B cell (primary cell): ENCODE results near the gene FRMPD4. TPM values are rescaled to one million over a fixed set of nuclear protein-coding genes. Genes with fewer than 3 reads are reported as not detected.

Experiments used
- ATAC-seq: fragments of 200-7000 bp; cut with Tn5 transposase; one replicate; pipeline ENCODE4 v1.10.0; 2021; ENCODE audit warnings: low read depth, mild to moderate bottlenecking, moderate number of reproducible peaks, moderate library complexity
- CTCF ChIA-PET: fragments of 350-600 bp; sonication (Branson Sonifier 250); formaldehyde crosslinking; loops from one replicate; lab custom pipeline; 2021; ENCODE audit warnings: antibody characterized with exemption, inconsistent platforms; lab: Charles Lee
- POLR2A ChIA-PET: fragments of 350-600 bp; sonication (Branson Sonifier 250); formaldehyde crosslinking; loops from one replicate; lab custom pipeline; 2021; ENCODE audit warnings: antibody characterized with exemption; lab: Charles Lee
- DNase-seq: peaks from one replicate; pipeline ENCODE4 v3.0.0; 2013
- H2AFZ ChIP-seq: 2 replicates; pipeline ENCODE4 v1.6.1; 2012; ENCODE audit warnings: mild to moderate bottlenecking, low read depth, low read length; ENCODE audit not compliant: insufficient read depth, poor library complexity, severe bottlenecking
- H3K27ac ChIP-seq, 2 donors: 1 replicate in 1 of 2; 2 replicates in 1 of 2; pipeline ENCODE4 v1.5.1; 2012 to 2013; ENCODE audit warnings: low read length in 2 of 2, mild to moderate bottlenecking in 2 of 2, moderate library complexity in 1 of 2
- H3K27me3 ChIP-seq, 4 experiments: fragments of 200-600 bp in 1 of 4; sonication (generic) in 1 of 4; replicated peaks in 1 of 4; 1 replicate in 2 of 4; 2 replicates in 2 of 4; pipeline versions ENCODE4 v1.6.1 to v1.7.0; 2013 to 2016; ENCODE audit warnings: low read length in 3 of 4, mild to moderate bottlenecking in 2 of 4, mixed read lengths in 1 of 4, moderate library complexity in 1 of 4; ENCODE audit not compliant: insufficient read depth in 4 of 4, control insufficient read depth in 3 of 4; ENCODE audit errors: control extremely low read depth in 1 of 4
- H3K36me3 ChIP-seq, 2 experiments: replicated peaks in 1 of 2; 1 replicate in 1 of 2; 2 replicates in 1 of 2; pipeline versions ENCODE4 v1.6.1 to v1.7.1; 2013; ENCODE audit warnings: low read length in 1 of 2; ENCODE audit not compliant: insufficient read depth in 2 of 2, control insufficient read depth in 1 of 2; ENCODE audit errors: control extremely low read depth in 1 of 2, extremely low read depth in 1 of 2
- H3K4me1 ChIP-seq, 2 donors: fragments of 200-600 bp in 1 of 2; sonication (generic) in 1 of 2; 1 replicate in 1 of 2; 2 replicates in 1 of 2; pipeline versions ENCODE4 v1.5.1 to v1.6.1; 2013 to 2017; ENCODE audit warnings: low read length in 2 of 2; ENCODE audit not compliant: control insufficient read depth in 2 of 2, insufficient read depth in 2 of 2
- H3K4me2 ChIP-seq: replicated peaks from 2 replicates; pipeline ENCODE3; 2012; ENCODE audit warnings: mild to moderate bottlenecking, low read depth, low read length; ENCODE audit not compliant: poor library complexity, severe bottlenecking
- H3K4me3 ChIP-seq, 5 experiments: fragments of 200-600 bp in 1 of 5; sonication (generic) in 1 of 5; 1 replicate in 3 of 5; 2 replicates in 2 of 5; pipeline versions ENCODE4 v1.5.1 to v1.7.0; 2011 to 2016; ENCODE audit warnings: low read length in 4 of 5, mild to moderate bottlenecking in 4 of 5, low read depth in 2 of 5, control low read depth in 1 of 5, moderate library complexity in 1 of 5; ENCODE audit not compliant: insufficient read depth in 1 of 5; ENCODE audit errors: control extremely low read depth in 1 of 5, extremely low read depth in 1 of 5
- H3K79me2 ChIP-seq: fragments of 200-600 bp; sonication (generic); one replicate; pipeline ENCODE4 v1.6.0; 2016; ENCODE audit warnings: low read length; ENCODE audit not compliant: control insufficient read depth, insufficient read depth
- H3K9ac ChIP-seq: fragments of 200-600 bp; sonication (generic); 2 replicates; pipeline ENCODE4 v1.6.1; 2017; ENCODE audit warnings: mild to moderate bottlenecking, low read length, moderate library complexity
- H3K9me3 ChIP-seq, 3 donors: one replicate each; pipeline versions ENCODE4 v1.6.1 to v1.7.1; 2013; ENCODE audit warnings: low read length in 2 of 3; ENCODE audit not compliant: control insufficient read depth in 2 of 3, insufficient read depth in 1 of 3; ENCODE audit errors: control extremely low read depth in 1 of 3
- H4K20me1 ChIP-seq: 2 replicates; pipeline ENCODE4 v1.6.0; 2012; ENCODE audit warnings: mild to moderate bottlenecking, low read length; ENCODE audit not compliant: insufficient read depth, control insufficient read depth, poor library complexity, severe bottlenecking
- H3K27ac Mint-ChIP-seq: one replicate; pipeline ENCODE4 v1.8.0; 2021; ENCODE audit warnings: mixed read lengths
- H3K27me3 Mint-ChIP-seq: one replicate; pipeline ENCODE4 v1.8.0; 2021; ENCODE audit warnings: mixed read lengths
- H3K4me1 Mint-ChIP-seq: one replicate; pipeline ENCODE4 v1.8.0; 2021; ENCODE audit warnings: mixed read lengths
- H3K4me3 Mint-ChIP-seq: one replicate; pipeline ENCODE4 v1.8.0; 2021; ENCODE audit warnings: mixed read lengths
- H3K9me3 Mint-ChIP-seq: one replicate; pipeline ENCODE4 v1.8.0; 2022; ENCODE audit warnings: mixed read lengths; ENCODE audit not compliant: insufficient read depth
- CTCF ChIP-seq: fragments of 200-600 bp; IDR thresholded peaks from one replicate; pipeline ENCODE4 v1.8.0; 2022; ENCODE audit warnings: antibody characterized with exemption, mild to moderate bottlenecking
- EZH2 ChIP-seq: IDR thresholded peaks from 2 replicates; pipeline ENCODE4 v1.6.1; 2012; ENCODE audit warnings: borderline replicate concordance, low read depth, mild to moderate bottlenecking, moderate library complexity, low read length; ENCODE audit not compliant: insufficient read depth, poor library complexity, severe bottlenecking
- WGBS: methylation state at CpG from one replicate; pipeline ENCODE4 v1.1.5; 2013; ENCODE audit warnings: missing lambda C conversion rate; ENCODE audit not compliant: insufficient coverage; 5-methylcytosine and 5-hydroxymethylcytosine counted together
- intact Hi-C: fragments of 100-400 bp; cut with micrococcal nuclease; formaldehyde crosslinking; loops from one replicate; pipeline ENCODE4 v1.10.0; 2022
- polyA plus RNA-seq: library from polyadenylated mRNA; depleted of rRNA; stranded (reverse); fragments of >200 nt; gene quantifications from 2 replicates; pipeline ENCODE4 v1.2.3, GENCODE V29; 2012
- total RNA-seq, 2 donors: library from RNA; stranded (reverse); fragments of 120-200 nt in 1 of 2; gene quantifications; 1 replicate in 1 of 2; 2 replicates in 1 of 2; pipeline versions ENCODE4 v1.2.3 to v1.2.4, GENCODE V29; 2013 to 2022

FRMPD4 gene
- total and polyA plus RNA-seq, 2 donors (not counting 1 experiment from before 2014, with no cell fraction given): not detected

DNA sequence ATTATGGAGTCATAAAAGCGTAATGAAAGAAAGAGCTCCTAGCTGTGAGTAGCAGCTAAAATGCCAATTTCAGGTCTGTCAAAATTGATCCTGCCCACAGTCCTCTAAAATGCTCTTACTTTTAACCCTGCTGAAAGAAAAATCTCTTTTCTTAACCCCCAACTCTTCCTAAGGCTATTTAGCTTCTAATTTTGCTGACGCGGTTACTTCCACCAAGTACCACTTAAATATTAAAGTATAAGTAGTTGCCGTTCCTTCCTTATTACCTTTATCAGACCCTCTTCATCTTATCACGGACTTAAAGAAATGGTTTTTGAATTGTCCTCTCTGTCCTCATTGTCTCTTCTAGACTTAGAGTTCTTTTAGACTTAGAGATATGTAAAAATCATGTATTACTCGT, 272.2 kb downstream of the FRMPD4 start:
- H3K4me3 ChIP-seq: no peak overlapping the region
- peaks cover 3% of the 10 kb centered on the region for H3K27me3 Mint-ChIP-seq
- WGBS: 100% methylated on average over 1 of the region's 6 CpGs
- H2AFZ ChIP-seq: no peak overlapping the region
- H3K9me3 ChIP-seq: no peaks in the 10 kb centered on the region
- H3K4me2 ChIP-seq: no peak overlapping the region
- no peak overlapping the region for H3K27ac ChIP-seq
- no peak overlapping the region for H3K27ac Mint-ChIP-seq
- H3K79me2 ChIP-seq: no peaks in the 10 kb centered on the region
- no peaks in the 10 kb centered on the region for H3K36me3 ChIP-seq
- ChIA-PET POLR2A (no interaction called here), CTCF (no interaction called here)
- no peaks in the 10 kb centered on the region for H3K9me3 Mint-ChIP-seq
- no peak overlapping the region for H3K9ac ChIP-seq
- H4K20me1 ChIP-seq: no peaks in the 10 kb centered on the region
- intact Hi-C loops: no loop called here
- H3K27me3 ChIP-seq: no peaks in the 10 kb centered on the region
- ATAC-seq (no peak), DNase-seq (no peak)
- H3K4me3 Mint-ChIP-seq: no peak overlapping the region
- no peaks in the 10 kb centered on the region for H3K4me1 ChIP-seq
- no peaks in the 10 kb centered on the region for H3K4me1 Mint-ChIP-seq
- no peak for TF ChIP-seq CTCF
- no peak for TF ChIP-seq EZH2

DNA sequence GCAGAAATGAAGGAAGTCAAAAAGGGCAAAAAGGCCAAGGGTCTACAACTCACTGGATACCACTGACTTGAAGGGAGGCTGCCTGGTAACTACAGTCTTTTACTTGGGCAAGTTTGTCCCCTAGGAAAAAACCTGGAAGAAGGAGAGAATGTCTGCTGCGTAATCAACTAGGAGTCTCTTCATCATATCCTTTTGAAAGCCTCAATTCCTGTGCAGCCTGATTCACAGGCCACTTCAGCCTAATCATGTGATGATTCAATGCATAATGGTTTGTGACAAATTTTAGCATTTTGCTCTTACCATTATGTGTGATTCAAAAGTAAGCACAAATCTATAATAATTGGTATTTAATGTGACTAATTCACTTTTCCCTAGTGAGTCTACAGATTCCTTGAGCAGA, 273.6 kb downstream of the FRMPD4 start:
- H3K4me3 ChIP-seq: no peak overlapping the region
- ChIA-PET POLR2A (no interaction called here), CTCF (no interaction called here)
- ATAC-seq (no peak), DNase-seq (no peak)
- no peak overlapping the region for H2AFZ ChIP-seq
- intact Hi-C loops: no loop called here
- TF ChIP-seq EZH2 (no peak), CTCF (no peak)
- Mint-ChIP-seq H3K9me3 (no peaks in the 10 kb centered on the region), H3K4me1 (no peaks in the 10 kb centered on the region), H3K27me3 (peaks cover 3% of the 10 kb centered on the region), H3K4me3 (no peak overlapping the region), H3K27ac (no peak overlapping the region)
- no peak overlapping the region for H3K9ac ChIP-seq
- H3K4me2 ChIP-seq: no peak overlapping the region
- no peaks in the 10 kb centered on the region for H4K20me1 ChIP-seq
- no peaks in the 10 kb centered on the region for H3K4me1 ChIP-seq
- H3K79me2 ChIP-seq: no peaks in the 10 kb centered on the region
- no peaks in the 10 kb centered on the region for H3K9me3 ChIP-seq
- H3K27me3 ChIP-seq: no peaks in the 10 kb centered on the region
- WGBS: no CpG with 5 or more reads among the region's 1 CpG
- H3K27ac ChIP-seq: no peak overlapping the region
- H3K36me3 ChIP-seq: no peaks in the 10 kb centered on the region
